Astrocyte (in vitro differentiated cells and primary cell): ENCODE measurements around the gene MKNK1. TPM values are rescaled to one million over a fixed set of nuclear protein-coding genes. Genes with fewer than 3 reads are reported as not detected.

Experiments used
- DNase-seq: peaks from one replicate; pipeline ENCODE4 v3.0.0-alpha.2; 2010; ENCODE audit warnings: low read depth
- FAIRE-seq: peaks from 2 replicates; lab custom pipeline; 2011; peaks lifted over from hg19 to GRCh38; lab: Jason Lieb, UNC
- H2AFZ ChIP-seq: 2 replicates; pipeline ENCODE4 v1.6.0; 2012; ENCODE audit warnings: low read depth, low read length, inconsistent platforms
- H3K27ac ChIP-seq: 2 replicates; pipeline ENCODE4 v1.5.1; 2011; ENCODE audit warnings: low read depth, low read length, inconsistent platforms
- H3K27me3 ChIP-seq: 2 replicates; pipeline ENCODE4 v1.6.0; 2011; ENCODE audit warnings: low read length, inconsistent platforms; ENCODE audit not compliant: insufficient read depth
- H3K36me3 ChIP-seq: 2 replicates; pipeline ENCODE4 v1.5.1; 2011; ENCODE audit warnings: low read length, inconsistent platforms; ENCODE audit not compliant: insufficient read depth
- H3K4me1 ChIP-seq: 2 replicates; pipeline ENCODE4 v1.5.1; 2011; ENCODE audit warnings: low read length, inconsistent platforms; ENCODE audit not compliant: insufficient read depth
- H3K4me2 ChIP-seq: 2 replicates; pipeline ENCODE4 v1.6.0; 2012; ENCODE audit warnings: low read length, inconsistent platforms
- H3K4me3 ChIP-seq: 2 replicates; pipeline ENCODE4 v1.5.1; 2011; ENCODE audit warnings: low read depth, mild to moderate bottlenecking, low read length, inconsistent platforms; ENCODE audit not compliant: insufficient read depth
- H3K79me2 ChIP-seq: 2 replicates; pipeline ENCODE4 v1.6.0; 2012; ENCODE audit warnings: mild to moderate bottlenecking, low read length, inconsistent platforms; ENCODE audit not compliant: insufficient read depth
- H3K9ac ChIP-seq: 2 replicates; pipeline ENCODE4 v1.6.0; 2012; ENCODE audit warnings: mild to moderate bottlenecking, low read length, inconsistent platforms
- H3K9me3 ChIP-seq: 2 replicates; pipeline ENCODE4 v1.5.1; 2012; ENCODE audit warnings: low read depth, mild to moderate bottlenecking, low read length, inconsistent platforms; ENCODE audit not compliant: insufficient read depth
- H4K20me1 ChIP-seq: 2 replicates; pipeline ENCODE4 v1.6.0; 2012; ENCODE audit warnings: low read length, inconsistent platforms; ENCODE audit not compliant: insufficient read depth
- H3K27ac Mint-ChIP-seq: one replicate; pipeline ENCODE4 v1.8.0; 2021; ENCODE audit warnings: mild to moderate bottlenecking, mixed read lengths; ENCODE audit not compliant: unreplicated experiment
- H3K27me3 Mint-ChIP-seq: one replicate; pipeline ENCODE4 v1.8.0; 2021; ENCODE audit warnings: low read depth, mixed read lengths; ENCODE audit not compliant: unreplicated experiment
- H3K36me3 Mint-ChIP-seq: one replicate; pipeline ENCODE4 v1.8.0; 2021; ENCODE audit warnings: low read depth, mixed read lengths; ENCODE audit not compliant: unreplicated experiment
- H3K4me1 Mint-ChIP-seq: one replicate; pipeline ENCODE4 v1.8.0; 2021; ENCODE audit warnings: low read depth, mixed read lengths; ENCODE audit not compliant: unreplicated experiment
- H3K4me3 Mint-ChIP-seq: one replicate; pipeline ENCODE4 v1.8.0; 2021; ENCODE audit warnings: mild to moderate bottlenecking, moderate library complexity, mixed read lengths; ENCODE audit not compliant: unreplicated experiment
- H3K9me3 Mint-ChIP-seq: one replicate; pipeline ENCODE4 v1.8.0; 2021; ENCODE audit warnings: mild to moderate bottlenecking, mixed read lengths; ENCODE audit not compliant: unreplicated experiment
- EZH2 ChIP-seq: IDR thresholded peaks from 2 replicates; pipeline ENCODE4 v1.6.1; 2012; ENCODE audit warnings: mild to moderate bottlenecking, low read length, inconsistent platforms; ENCODE audit not compliant: insufficient read depth
- total RNA-seq: library from RNA; stranded (reverse); gene quantifications from 2 replicates; pipeline ENCODE4 v1.2.1, GENCODE V29; 2021
- TF ChIP-seq, protein P1 (sequence below): IDR thresholded peaks from 2 replicates; pipeline ENCODE4 v1.5.1; 2011; ENCODE audit warnings: low read depth, mild to moderate bottlenecking, inconsistent platforms, low read length, moderate library complexity; ENCODE audit not compliant: insufficient read depth

The MKNK1 gene
- total RNA-seq, 1 donor from 2014 or later = 26.9 TPM

GRCh38 chr1:46537651-46538050 is 66.4 kb downstream of the MKNK1 start:
- Mint-ChIP-seq H3K27me3 (peaks cover 70% of the 10 kb centered on the region), H3K4me1 (peaks cover 3% of the 10 kb centered on the region), H3K9me3 (peaks cover 5% of the 10 kb centered on the region), H3K27ac (no peak overlapping the region), H3K36me3 (no peaks in the 10 kb centered on the region), H3K4me3 (no peak overlapping the region)
- peaks cover 31% of the 10 kb centered on the region for H3K27me3 ChIP-seq
- no peak overlapping the region for H3K4me3 ChIP-seq
- H3K4me1 ChIP-seq = peaks cover 2% of the 10 kb centered on the region
- TF ChIP-seq, protein P1, sequence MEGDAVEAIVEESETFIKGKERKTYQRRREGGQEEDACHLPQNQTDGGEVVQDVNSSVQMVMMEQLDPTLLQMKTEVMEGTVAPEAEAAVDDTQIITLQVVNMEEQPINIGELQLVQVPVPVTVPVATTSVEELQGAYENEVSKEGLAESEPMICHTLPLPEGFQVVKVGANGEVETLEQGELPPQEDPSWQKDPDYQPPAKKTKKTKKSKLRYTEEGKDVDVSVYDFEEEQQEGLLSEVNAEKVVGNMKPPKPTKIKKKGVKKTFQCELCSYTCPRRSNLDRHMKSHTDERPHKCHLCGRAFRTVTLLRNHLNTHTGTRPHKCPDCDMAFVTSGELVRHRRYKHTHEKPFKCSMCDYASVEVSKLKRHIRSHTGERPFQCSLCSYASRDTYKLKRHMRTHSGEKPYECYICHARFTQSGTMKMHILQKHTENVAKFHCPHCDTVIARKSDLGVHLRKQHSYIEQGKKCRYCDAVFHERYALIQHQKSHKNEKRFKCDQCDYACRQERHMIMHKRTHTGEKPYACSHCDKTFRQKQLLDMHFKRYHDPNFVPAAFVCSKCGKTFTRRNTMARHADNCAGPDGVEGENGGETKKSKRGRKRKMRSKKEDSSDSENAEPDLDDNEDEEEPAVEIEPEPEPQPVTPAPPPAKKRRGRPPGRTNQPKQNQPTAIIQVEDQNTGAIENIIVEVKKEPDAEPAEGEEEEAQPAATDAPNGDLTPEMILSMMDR = no peak
- TF ChIP-seq EZH2 = no peak
- H2AFZ ChIP-seq = no peak overlapping the region
- no peak overlapping the region for H3K27ac ChIP-seq
- H3K36me3 ChIP-seq = no peaks in the 10 kb centered on the region
- no peaks in the 10 kb centered on the region for H3K79me2 ChIP-seq
- H3K9ac ChIP-seq = no peak overlapping the region
- no peaks in the 10 kb centered on the region for H3K9me3 ChIP-seq
- no peak overlapping the region for H3K4me2 ChIP-seq
- DNase-seq = no peak
- H4K20me1 ChIP-seq = no peaks in the 10 kb centered on the region
- no peak for FAIRE-seq

GRCh38 chr1:46536527-46536926 is 67.5 kb downstream of the MKNK1 start:
- H3K27me3 Mint-ChIP-seq = peaks cover 68% of the 10 kb centered on the region
- H3K4me1 Mint-ChIP-seq = peaks cover 3% of the 10 kb centered on the region
- peaks cover 5% of the 10 kb centered on the region for H3K9me3 Mint-ChIP-seq

GRCh38 chr1:46535063-46535462 is 69.0 kb downstream of the MKNK1 start:
- H3K4me3 Mint-ChIP-seq = no peak overlapping the region
- H3K4me1 Mint-ChIP-seq = peaks cover 2% of the 10 kb centered on the region
- H3K27ac ChIP-seq = no peak overlapping the region
- no peak overlapping the region for H3K4me2 ChIP-seq
- H2AFZ ChIP-seq = no peak overlapping the region
- H3K79me2 ChIP-seq = no peaks in the 10 kb centered on the region
- TF ChIP-seq, protein P1 = peak; percentile 16
- no peak for TF ChIP-seq EZH2
- H3K9me3 Mint-ChIP-seq = peaks cover 6% of the 10 kb centered on the region
- H3K9ac ChIP-seq = no peak overlapping the region
- peaks cover 3% of the 10 kb centered on the region for H3K36me3 Mint-ChIP-seq
- no peak overlapping the region for H3K27ac Mint-ChIP-seq
- H4K20me1 ChIP-seq = no peaks in the 10 kb centered on the region
- H3K36me3 ChIP-seq = no peaks in the 10 kb centered on the region
- peaks cover 70% of the 10 kb centered on the region for H3K27me3 Mint-ChIP-seq
- H3K4me1 ChIP-seq = peaks cover 2% of the 10 kb centered on the region
- DNase-seq = no peak
- H3K4me3 ChIP-seq = no peak overlapping the region
- H3K9me3 ChIP-seq = no peaks in the 10 kb centered on the region
- FAIRE-seq = no peak
- H3K27me3 ChIP-seq = peaks cover 31% of the 10 kb centered on the region

More at GRCh38 chr1:46536527-46536926, 67.5 kb downstream of the MKNK1 start:
- Histone ChIP-seq H3K4me3 (no peak overlapping the region), H3K4me2 (no peak overlapping the region), H3K36me3 (no peaks in the 10 kb centered on the region), H3K27me3 (peaks cover 25% of the 10 kb centered on the region), H3K27ac (no peak overlapping the region), H3K4me1 (peaks cover 2% of the 10 kb centered on the region), H2AFZ (no peak overlapping the region), H3K79me2 (no peaks in the 10 kb centered on the region), H4K20me1 (no peaks in the 10 kb centered on the region), H3K9me3 (no peaks in the 10 kb centered on the region), H3K9ac (no peak overlapping the region)
- no peak overlapping the region for H3K27ac Mint-ChIP-seq
- DNase-seq (no peak), FAIRE-seq (no peak)
- no peak for TF ChIP-seq EZH2
- TF ChIP-seq, protein P1 = no peak
- H3K4me3 Mint-ChIP-seq = no peak overlapping the region
- H3K36me3 Mint-ChIP-seq = no peaks in the 10 kb centered on the region
